Measurements from ENCODE around the gene CDH13. TPM values are rescaled to one million over a fixed set of nuclear protein-coding genes. Genes with fewer than 3 reads are reported as not detected.

CDH13 gene
- total RNA-seq, 1 experiment from 2014 or later: 2.1 TPM

GRCh38 chr16:82991966-82992675, 365.4 kb downstream of the CDH13 start:
- intact Hi-C loops (cut with micrococcal nuclease; ENCODE audit: unreplicated experiment): no loop called here
- POLR2A ChIA-PET (ENCODE audit: low non-redundant PET): no interaction called here
- Histone ChIP-seq H3K27ac (ENCODE audit: low read depth, low read length, poor library complexity, severe bottlenecking) (no peak overlapping the region), H3K36me3 (ENCODE audit: insufficient read depth, low read length, poor library complexity, severe bottlenecking) (no peaks in the 10 kb centered on the region), H3K9me3 (ENCODE audit: low read depth, low read length, poor library complexity, severe bottlenecking) (no peaks in the 10 kb centered on the region), H3K27me3 (replicated peaks; ENCODE audit: insufficient read depth, low read depth, low read length, poor library complexity) (no peaks in the 10 kb centered on the region), H3K4me1 (ENCODE audit: insufficient read depth, low read length, poor library complexity, severe bottlenecking) (no peaks in the 10 kb centered on the region), H3K4me3 (ENCODE audit: low read depth, low read length, poor library complexity, severe bottlenecking) (no peak overlapping the region)
- CTCF ChIA-PET: no interaction called here
- BruUV-seq (replicated peaks): no TSS peak
- TF ChIP-seq CTCF (conservative IDR thresholded peaks at IDR 0.05; ENCODE audit: low read depth, low read length): no peak
- no peak for TF ChIP-seq EZH2 (IDR thresholded peaks at IDR 0.05; ENCODE audit: borderline replicate concordance, low read depth, low read length, poor library complexity, severe bottlenecking)
- DNase-seq (ENCODE audit: low spot score): no peak

- intact Hi-C loops (cut with micrococcal nuclease; ENCODE audit: unreplicated experiment): no loop called here
Observed at GRCh38 chr16:82992786-82993185, 366.0 kb downstream of the CDH13 start.

GRCh38 chr16:82993415-82993814, 366.6 kb downstream of the CDH13 start:
- Histone ChIP-seq H3K4me3 (ENCODE audit: low read depth, low read length, poor library complexity, severe bottlenecking) (no peak overlapping the region), H3K27me3 (replicated peaks; ENCODE audit: insufficient read depth, low read depth, low read length, poor library complexity) (no peaks in the 10 kb centered on the region), H3K4me1 (ENCODE audit: insufficient read depth, low read length, poor library complexity, severe bottlenecking) (no peaks in the 10 kb centered on the region), H3K36me3 (ENCODE audit: insufficient read depth, low read length, poor library complexity, severe bottlenecking) (no peaks in the 10 kb centered on the region), H3K9me3 (ENCODE audit: low read depth, low read length, poor library complexity, severe bottlenecking) (no peaks in the 10 kb centered on the region), H3K27ac (ENCODE audit: low read depth, low read length, poor library complexity, severe bottlenecking) (no peak overlapping the region)
- intact Hi-C loops (cut with micrococcal nuclease; ENCODE audit: unreplicated experiment): no loop called here
- ChIA-PET CTCF (no interaction called here), POLR2A (ENCODE audit: low non-redundant PET) (no interaction called here)
- TF ChIP-seq EZH2 (IDR thresholded peaks at IDR 0.05; ENCODE audit: borderline replicate concordance, low read depth, low read length, poor library complexity, severe bottlenecking) (no peak), CTCF (conservative IDR thresholded peaks at IDR 0.05; ENCODE audit: low read depth, low read length) (no peak)
- no TSS peak for BruUV-seq (replicated peaks)
- DNase-seq (ENCODE audit: low spot score): no peak

More at GRCh38 chr16:82992786-82993185, 366.0 kb downstream of the CDH13 start:
- Histone ChIP-seq H3K4me1 (ENCODE audit: insufficient read depth, low read length, poor library complexity, severe bottlenecking) (no peaks in the 10 kb centered on the region), H3K27ac (ENCODE audit: low read depth, low read length, poor library complexity, severe bottlenecking) (no peak overlapping the region), H3K9me3 (ENCODE audit: low read depth, low read length, poor library complexity, severe bottlenecking) (no peaks in the 10 kb centered on the region), H3K36me3 (ENCODE audit: insufficient read depth, low read length, poor library complexity, severe bottlenecking) (no peaks in the 10 kb centered on the region), H3K27me3 (replicated peaks; ENCODE audit: insufficient read depth, low read depth, low read length, poor library complexity) (no peaks in the 10 kb centered on the region), H3K4me3 (ENCODE audit: low read depth, low read length, poor library complexity, severe bottlenecking) (no peak overlapping the region)
- DNase-seq (ENCODE audit: low spot score): no peak
- no TSS peak for BruUV-seq (replicated peaks)
- CTCF ChIA-PET: no interaction called here
- POLR2A ChIA-PET (ENCODE audit: low non-redundant PET): no interaction called here
- TF ChIP-seq CTCF (conservative IDR thresholded peaks at IDR 0.05; ENCODE audit: low read depth, low read length) (no peak), EZH2 (IDR thresholded peaks at IDR 0.05; ENCODE audit: borderline replicate concordance, low read depth, low read length, poor library complexity, severe bottlenecking) (no peak)

Data from A673 (cell line).